Measurements from ENCODE around the gene SLC44A5. TPM values are rescaled to one million over a fixed set of nuclear protein-coding genes. Genes with fewer than 3 reads are reported as not detected.
"Not testable (repeated sequence)": the region's sequence is repeated elsewhere in the genome, so short reads cannot be mapped to it uniquely, and the experiment has no call there.

SLC44A5 gene
- total and polyA plus RNA-seq, 10 donors = 0.28 to 4.0 (median 0.87) TPM

GRCh38 chr1:75273110-75273509, 337.8 kb downstream of the SLC44A5 start:
- no peak for TF ChIP-seq POLR2AphosphoS5 (IDR thresholded peaks at IDR 0.05)
- no peak for TF ChIP-seq POLR2A (IDR thresholded peaks at IDR 0.05)
- TF ChIP-seq, protein P1, sequence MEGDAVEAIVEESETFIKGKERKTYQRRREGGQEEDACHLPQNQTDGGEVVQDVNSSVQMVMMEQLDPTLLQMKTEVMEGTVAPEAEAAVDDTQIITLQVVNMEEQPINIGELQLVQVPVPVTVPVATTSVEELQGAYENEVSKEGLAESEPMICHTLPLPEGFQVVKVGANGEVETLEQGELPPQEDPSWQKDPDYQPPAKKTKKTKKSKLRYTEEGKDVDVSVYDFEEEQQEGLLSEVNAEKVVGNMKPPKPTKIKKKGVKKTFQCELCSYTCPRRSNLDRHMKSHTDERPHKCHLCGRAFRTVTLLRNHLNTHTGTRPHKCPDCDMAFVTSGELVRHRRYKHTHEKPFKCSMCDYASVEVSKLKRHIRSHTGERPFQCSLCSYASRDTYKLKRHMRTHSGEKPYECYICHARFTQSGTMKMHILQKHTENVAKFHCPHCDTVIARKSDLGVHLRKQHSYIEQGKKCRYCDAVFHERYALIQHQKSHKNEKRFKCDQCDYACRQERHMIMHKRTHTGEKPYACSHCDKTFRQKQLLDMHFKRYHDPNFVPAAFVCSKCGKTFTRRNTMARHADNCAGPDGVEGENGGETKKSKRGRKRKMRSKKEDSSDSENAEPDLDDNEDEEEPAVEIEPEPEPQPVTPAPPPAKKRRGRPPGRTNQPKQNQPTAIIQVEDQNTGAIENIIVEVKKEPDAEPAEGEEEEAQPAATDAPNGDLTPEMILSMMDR (IDR thresholded peaks at IDR 0.05 in 8 of 11, conservative IDR thresholded peaks at IDR 0.05 in 3 of 11) = no peak
- H3K4me3 ChIP-seq = no peak overlapping the region
- no peak for DNase-seq
- intact Hi-C loops (cut with DNase I; ENCODE audit: low total_unique reads) = no loop called here
- no peaks in the 10 kb centered on the region for H3K27me3 ChIP-seq (replicated peaks in 1 of 7)
- no peaks in the 10 kb centered on the region for H3K4me1 ChIP-seq
- H3K27ac ChIP-seq = no peak overlapping the region
- peaks cover 0 to 4% (median 0%) of the 10 kb centered on the region in 8 donors for H3K9me3 ChIP-seq
- no peaks in the 10 kb centered on the region for H3K36me3 ChIP-seq
- 63 to 87% (median 66%) methylated on average over 2 of the region's 2 CpGs for WGBS, 5 donors

GRCh38 chr1:75265792-75266191, 345.1 kb downstream of the SLC44A5 start:
- Histone ChIP-seq H3K27ac (no peak overlapping the region), H3K4me1 (no peaks in the 10 kb centered on the region), H3K36me3 (no peaks in the 10 kb centered on the region), H3K9me3 (peaks cover 0 to 9% (median 0%) of the 10 kb centered on the region in 8 donors), H3K27me3 (replicated peaks in 1 of 7) (no peaks in the 10 kb centered on the region), H3K4me3 (no peak overlapping the region)
- DNase-seq = no peak
- 11 to 17% (median 15%) methylated on average over 6 of the region's 6 CpGs for WGBS, 5 donors
- TF ChIP-seq, protein P1 (IDR thresholded peaks at IDR 0.05 in 8 of 11, conservative IDR thresholded peaks at IDR 0.05 in 3 of 11) = peak in 10 of 11 experiments; percentile 16 to 60 (median 50)
- TF ChIP-seq POLR2A (IDR thresholded peaks at IDR 0.05) (no peak), POLR2AphosphoS5 (IDR thresholded peaks at IDR 0.05) (no peak)
- intact Hi-C loops (cut with DNase I; ENCODE audit: low total_unique reads) = loop anchor here (5.0 kb wide), 1 partner anchor 367 kb away; no protein-coding TSS in a partner anchor

- intact Hi-C loops (cut with DNase I; ENCODE audit: low total_unique reads) = no loop called here
- DNase-seq = no peak
- peaks cover 0 to 4% (median 0%) of the 10 kb centered on the region in 8 donors for H3K9me3 ChIP-seq
- H3K27ac ChIP-seq = no peak overlapping the region
- TF ChIP-seq POLR2AphosphoS5 (IDR thresholded peaks at IDR 0.05) (no peak), POLR2A (IDR thresholded peaks at IDR 0.05) (no peak)
- TF ChIP-seq, protein P1 (IDR thresholded peaks at IDR 0.05 in 8 of 11, conservative IDR thresholded peaks at IDR 0.05 in 3 of 11) = no peak
- H3K4me3 ChIP-seq = no peak overlapping the region
- H3K4me1 ChIP-seq = no peaks in the 10 kb centered on the region
- 39 to 57% (median 45%) methylated on average over 1 of the region's 1 CpG for WGBS, 5 donors
- no peaks in the 10 kb centered on the region for H3K27me3 ChIP-seq (replicated peaks in 1 of 7)
- no peaks in the 10 kb centered on the region for H3K36me3 ChIP-seq
These were observed 346.8 kb downstream of the SLC44A5 start for GRCh38 chr1:75264112-75264511.

GRCh38 chr1:75263616-75264015, 347.3 kb downstream of the SLC44A5 start:
- intact Hi-C loops (cut with DNase I; ENCODE audit: low total_unique reads); H3K27ac ChIP-seq; H3K4me3 ChIP-seq; H3K27me3 ChIP-seq (replicated peaks in 1 of 7); DNase-seq; H3K36me3 ChIP-seq; H3K9me3 ChIP-seq; H3K4me1 ChIP-seq: not testable (repeated sequence)
- 84 to 95% (median 90%) methylated on average over 2 of the region's 2 CpGs for WGBS, 5 donors

DNA sequence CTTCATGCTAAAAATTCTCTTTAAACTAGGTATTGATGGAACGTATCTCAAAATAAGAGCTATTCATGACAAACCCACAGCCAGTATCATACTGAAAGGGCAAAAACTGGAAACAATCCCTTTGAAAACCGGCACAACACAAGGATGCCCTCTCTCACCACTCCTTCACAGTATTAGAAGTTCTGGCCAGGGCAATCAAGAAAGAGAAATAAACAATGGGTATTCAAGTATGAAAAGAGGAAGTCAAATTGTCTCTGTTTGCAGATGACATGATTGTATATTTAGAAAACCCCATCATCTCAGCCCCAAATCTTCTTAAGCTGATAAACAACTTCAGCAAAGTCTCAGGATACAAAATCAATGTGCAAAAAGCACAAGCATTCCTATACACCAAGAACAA, 349.0 kb downstream of the SLC44A5 start:
- H3K36me3 ChIP-seq; DNase-seq; H3K9me3 ChIP-seq; H3K27me3 ChIP-seq (replicated peaks in 1 of 7); H3K4me1 ChIP-seq; H3K4me3 ChIP-seq; intact Hi-C loops (cut with DNase I; ENCODE audit: low total_unique reads): not testable (repeated sequence)
- H3K27ac ChIP-seq = peak overlapping the region in 3 of 8 donors; percentile 8 to 62 (median 36)
- WGBS, 5 donors = 60 to 87% (median 68%) methylated on average over 2 of the region's 2 CpGs

All from spleen (tissue), 11 donors.